Central memory CD8-positive, alpha-beta T cell (primary cell): ENCODE data around the gene PPP1R3E.
A peak's percentile ranks its signal among the peaks of the same experiment; 100 is the strongest.

ENCODE experiments used
- ATAC-seq: fragments of 150-1000 bp; cut with Tn5 transposase; replicated peaks from 2 replicates; pipeline ENCODE4 v1.10.0; 2022; ENCODE audit warnings: mild to moderate bottlenecking, moderate FRiP score, moderate number of reproducible peaks; ENCODE audit not compliant: poor library complexity, severe bottlenecking; ENCODE audit errors: extremely low read depth
- DNase-seq, 2 donors: peaks; one replicate each; pipeline ENCODE4 v3.0.0; 2021; ENCODE audit warnings: low spot score in 2 of 2
- H3K27ac Mint-ChIP-seq: one replicate; pipeline ENCODE4 v1.8.0; 2022; ENCODE audit warnings: low read depth, mild to moderate bottlenecking, moderate library complexity, mixed read lengths
- H3K27me3 Mint-ChIP-seq: one replicate; pipeline ENCODE4 v1.8.0; 2022; ENCODE audit warnings: mixed read lengths
- H3K36me3 Mint-ChIP-seq: one replicate; pipeline ENCODE4 v1.8.0; 2022; ENCODE audit warnings: mild to moderate bottlenecking, moderate library complexity, mixed read lengths; ENCODE audit not compliant: insufficient read depth
- H3K4me1 Mint-ChIP-seq: one replicate; pipeline ENCODE4 v1.8.0; 2022; ENCODE audit warnings: mixed read lengths
- H3K4me3 Mint-ChIP-seq: one replicate; pipeline ENCODE4 v1.8.0; 2022; ENCODE audit warnings: mild to moderate bottlenecking, moderate library complexity, mixed read lengths
- H3K9me3 Mint-ChIP-seq: one replicate; pipeline ENCODE4 v1.8.0; 2022; ENCODE audit warnings: mixed read lengths

Gene PPP1R3E

DNA sequence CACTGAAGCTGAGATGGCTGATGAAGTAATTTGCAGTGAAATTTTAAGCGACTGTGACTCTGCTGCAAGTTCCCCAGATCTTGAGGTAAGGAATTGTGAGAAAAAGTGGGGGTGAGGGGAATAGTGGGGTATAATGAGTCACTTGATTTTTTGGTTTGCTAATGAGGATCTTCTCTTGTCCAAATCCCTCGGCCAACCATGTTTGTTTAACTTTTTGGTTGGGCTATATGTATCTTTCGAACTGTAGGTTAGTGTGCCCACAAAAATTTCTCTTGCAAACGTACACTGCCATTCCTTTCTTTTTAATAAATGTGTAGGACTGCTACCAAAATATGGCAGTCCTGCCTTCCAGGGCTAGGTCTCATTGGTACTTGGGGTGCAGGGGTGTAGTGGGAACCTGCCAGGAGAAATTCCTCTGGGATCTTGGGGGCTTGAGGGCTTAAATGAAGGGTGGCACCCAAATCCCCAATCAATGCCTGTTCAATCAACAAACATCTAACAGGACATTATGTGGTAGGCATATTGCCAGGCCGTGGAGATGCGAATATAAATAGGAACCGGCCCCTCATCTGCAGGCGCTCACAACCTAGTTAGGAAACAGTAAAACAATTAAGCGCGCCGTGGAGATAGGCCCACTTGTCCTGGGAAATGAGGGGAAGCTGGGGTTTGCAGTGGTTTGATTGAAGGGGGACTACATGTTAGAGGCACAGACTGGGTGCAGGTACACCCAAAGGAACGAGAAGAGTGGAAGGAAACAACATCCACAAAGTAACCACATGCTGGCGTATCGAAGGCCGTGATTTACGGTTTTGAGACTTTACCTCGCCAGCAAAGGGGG lies 17.3 kb upstream of the PPP1R3E start:
- peaks cover 34% of the 10 kb centered on the region for H3K36me3 Mint-ChIP-seq
- H3K27ac Mint-ChIP-seq: peak overlapping the region; percentile 97
- H3K27me3 Mint-ChIP-seq: no peaks in the 10 kb centered on the region
- DNase-seq (no peak), ATAC-seq (no peak)
- peaks cover 31% of the 10 kb centered on the region for H3K4me1 Mint-ChIP-seq
- H3K9me3 Mint-ChIP-seq: no peaks in the 10 kb centered on the region
- peak overlapping the region; percentile 89 for H3K4me3 Mint-ChIP-seq

DNA sequence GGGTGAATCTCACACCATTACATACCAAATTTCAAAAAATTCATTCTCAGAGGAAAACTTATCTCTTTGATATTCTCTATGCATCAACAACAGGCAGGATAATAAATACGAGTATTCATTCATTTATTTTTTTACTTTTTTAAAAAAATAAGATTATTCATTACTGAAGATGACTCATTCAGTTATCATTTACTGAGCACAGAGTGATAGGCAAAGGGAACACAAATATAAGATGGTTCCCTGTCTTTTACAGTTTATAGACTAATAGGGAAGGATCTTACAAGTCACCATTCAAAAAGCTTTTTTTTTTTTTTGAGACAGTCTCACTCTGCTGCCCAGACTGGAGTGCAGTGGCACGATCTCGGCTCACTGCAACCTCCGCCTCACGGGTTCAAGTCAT lies 13.6 kb upstream of the PPP1R3E start:
- Mint-ChIP-seq H3K9me3 (no peaks in the 10 kb centered on the region), H3K27ac (no peak overlapping the region), H3K27me3 (no peaks in the 10 kb centered on the region), H3K4me1 (peaks cover 14% of the 10 kb centered on the region), H3K36me3 (peaks cover 8% of the 10 kb centered on the region), H3K4me3 (no peak overlapping the region)
- ATAC-seq (no peak), DNase-seq (no peak)

GRCh38 chr14:23310546-23310945 lies 7.9 kb upstream of the PPP1R3E start:
- DNase-seq (no peak), ATAC-seq (no peak)
- Mint-ChIP-seq H3K27ac (no peak overlapping the region), H3K9me3 (no peaks in the 10 kb centered on the region), H3K4me1 (no peaks in the 10 kb centered on the region), H3K4me3 (no peak overlapping the region), H3K27me3 (peaks cover 39% of the 10 kb centered on the region), H3K36me3 (no peaks in the 10 kb centered on the region)

DNA sequence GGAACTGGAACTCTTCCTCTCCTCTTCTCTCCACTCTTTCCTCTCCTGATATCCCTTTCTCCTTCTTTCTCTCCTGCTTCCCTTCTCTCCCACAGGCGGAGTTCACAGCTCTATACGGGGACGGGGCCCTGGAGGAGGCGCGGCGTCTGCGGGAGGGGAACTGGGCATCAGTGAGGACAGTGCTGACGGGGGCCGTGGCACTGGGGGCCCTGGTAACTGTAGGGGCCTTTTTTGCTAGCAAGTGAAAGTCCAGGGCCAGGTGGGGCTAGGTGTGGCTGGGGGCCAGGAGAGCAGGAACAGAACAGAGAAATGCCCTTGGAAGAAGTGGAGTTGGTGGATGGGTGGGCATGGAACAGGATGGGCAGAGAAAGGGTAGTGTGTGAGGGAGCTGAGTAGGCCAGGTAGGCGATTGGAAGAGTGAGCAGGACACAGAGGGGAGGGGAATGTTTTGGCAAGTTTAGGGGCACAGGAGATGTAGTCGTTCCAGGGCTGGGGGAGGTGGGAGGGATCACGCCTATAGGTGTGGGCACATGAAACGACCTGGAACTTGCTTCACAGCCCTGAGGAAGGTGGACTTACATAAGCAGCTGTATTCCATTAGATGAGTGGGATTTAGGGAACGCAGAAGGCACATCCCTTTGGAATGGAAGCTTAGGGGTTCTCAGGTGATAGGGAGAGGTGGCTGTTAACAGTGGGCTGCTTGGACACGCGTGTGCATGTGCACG lies 6.2 kb upstream of the PPP1R3E start:
- Mint-ChIP-seq H3K4me1 (no peaks in the 10 kb centered on the region), H3K4me3 (no peak overlapping the region), H3K36me3 (no peaks in the 10 kb centered on the region), H3K27me3 (peaks cover 39% of the 10 kb centered on the region), H3K9me3 (no peaks in the 10 kb centered on the region), H3K27ac (no peak overlapping the region)
- no peak for ATAC-seq
- DNase-seq: no peak

GRCh38 chr14:23307687-23308644 lies 5.3 kb upstream of the PPP1R3E start:
- no peaks in the 10 kb centered on the region for H3K9me3 Mint-ChIP-seq
- ATAC-seq: no peak
- no peak for DNase-seq
- no peaks in the 10 kb centered on the region for H3K36me3 Mint-ChIP-seq
- no peak overlapping the region for H3K4me3 Mint-ChIP-seq
- H3K4me1 Mint-ChIP-seq: peaks cover 5% of the 10 kb centered on the region
- no peak overlapping the region for H3K27ac Mint-ChIP-seq
- H3K27me3 Mint-ChIP-seq: peaks cover 39% of the 10 kb centered on the region

DNA sequence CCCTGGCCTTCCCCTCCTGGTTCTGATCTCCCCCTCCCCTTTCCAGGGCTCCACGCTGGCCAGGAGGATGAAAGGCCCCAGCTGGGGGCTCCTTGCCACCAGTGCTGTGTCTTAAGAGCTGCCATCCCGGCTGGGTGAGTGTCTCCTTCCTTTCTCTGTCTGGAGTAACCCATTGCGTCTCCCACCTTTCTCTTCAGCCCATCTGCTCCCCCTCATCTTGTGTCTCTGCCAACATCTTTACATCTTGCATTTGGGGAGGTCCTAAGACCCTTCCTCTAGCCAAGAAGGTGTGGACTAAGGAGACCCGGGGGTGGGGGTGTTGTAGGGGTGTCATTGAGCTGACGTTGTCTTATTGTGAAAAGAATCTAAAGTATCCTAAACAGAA lies 4.5 kb upstream of the PPP1R3E start:
- H3K27ac Mint-ChIP-seq: peak overlapping the region; percentile 76
- H3K9me3 Mint-ChIP-seq: no peaks in the 10 kb centered on the region
- peaks cover 4% of the 10 kb centered on the region for H3K36me3 Mint-ChIP-seq
- peaks cover 39% of the 10 kb centered on the region for H3K27me3 Mint-ChIP-seq
- no peak for ATAC-seq
- DNase-seq: no peak
- peaks cover 12% of the 10 kb centered on the region for H3K4me1 Mint-ChIP-seq
- peak overlapping the region; percentile 22 for H3K4me3 Mint-ChIP-seq

DNA sequence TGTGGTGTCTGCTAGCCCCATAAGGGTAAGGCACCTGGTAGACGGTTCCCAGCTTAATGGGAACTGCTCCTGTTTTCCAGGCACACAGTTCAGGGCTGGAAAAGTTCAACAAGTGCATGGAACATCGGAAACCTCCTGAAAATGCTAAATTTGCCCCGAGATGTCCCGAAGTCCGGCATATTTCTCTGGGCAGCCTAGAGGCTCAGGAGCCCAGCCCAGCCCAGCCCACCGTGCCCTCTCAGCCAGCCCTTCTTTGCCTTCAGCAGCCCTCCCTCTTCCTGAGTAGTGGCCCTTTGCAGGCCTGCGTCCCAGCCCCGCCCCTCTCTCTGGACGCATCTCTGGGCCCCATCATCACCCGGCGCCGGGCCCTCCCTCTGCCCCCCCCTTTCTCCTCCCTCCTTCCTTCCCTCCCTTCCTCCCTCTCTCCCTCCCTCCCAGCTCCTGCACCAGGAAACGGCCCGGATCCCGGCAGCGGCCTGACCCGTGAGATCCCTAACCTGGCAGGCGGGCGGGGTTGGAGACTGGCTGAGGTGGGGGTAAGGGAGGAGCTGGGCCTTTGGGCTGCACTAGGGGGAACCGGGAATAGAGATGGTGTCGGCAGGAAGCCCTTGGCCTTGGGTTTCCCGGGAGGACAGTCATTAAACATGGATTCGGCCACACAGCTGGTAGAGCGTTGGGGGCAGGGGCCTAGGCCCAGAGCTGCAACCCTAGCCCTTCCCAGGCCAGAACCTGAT lies 3.9 kb upstream of the PPP1R3E start, which contains the start of gene BCL2L2:
BCL2L2 (plus strand) TSS at position 422 of the 734 bp plus-strand sequence. CDS start 935 bp downstream, outside the sequence.
- DNase-seq: no peak
- H3K4me1 Mint-ChIP-seq: peaks cover 12% of the 10 kb centered on the region
- peaks cover 39% of the 10 kb centered on the region for H3K27me3 Mint-ChIP-seq

DNA sequence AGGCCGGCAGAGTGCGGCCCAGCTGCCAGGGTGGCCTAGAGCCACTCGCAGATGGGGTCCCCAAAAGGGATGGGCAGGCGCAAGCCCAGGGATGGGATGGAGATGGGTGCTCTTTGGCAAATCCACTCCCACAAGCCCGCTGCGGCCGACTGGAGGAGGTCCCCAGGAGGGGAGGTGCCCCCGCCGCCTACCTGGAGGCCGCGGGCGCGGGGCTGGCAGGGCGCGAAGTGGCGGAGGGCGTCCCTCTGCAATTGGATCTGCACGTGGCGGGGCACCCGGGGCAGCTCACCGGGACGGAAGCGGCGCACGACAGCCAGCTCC lies 730 bp downstream of the PPP1R3E start:
- peak; percentile 30 for ATAC-seq
- peaks cover 16% of the 10 kb centered on the region for H3K36me3 Mint-ChIP-seq
- H3K4me1 Mint-ChIP-seq: peaks cover 34% of the 10 kb centered on the region
- H3K27me3 Mint-ChIP-seq: peaks cover 14% of the 10 kb centered on the region
- H3K9me3 Mint-ChIP-seq: no peaks in the 10 kb centered on the region
- peak overlapping the region; percentile 93 for H3K27ac Mint-ChIP-seq
- H3K4me3 Mint-ChIP-seq: peak overlapping the region; percentile 97
- DNase-seq: peak in 1 of 2 donors; percentile 67

More for the DNA sequence above, 3.9 kb upstream of the PPP1R3E start, which contains the start of gene BCL2L2:
- peaks cover 7% of the 10 kb centered on the region for H3K36me3 Mint-ChIP-seq
- peak within 1 kb of the TSS; percentile 76 for H3K27ac Mint-ChIP-seq
- H3K9me3 Mint-ChIP-seq: no peaks in the 10 kb centered on the region
- H3K4me3 Mint-ChIP-seq: peak within 1 kb of the TSS; percentile 22
- ATAC-seq: no peak

DNA sequence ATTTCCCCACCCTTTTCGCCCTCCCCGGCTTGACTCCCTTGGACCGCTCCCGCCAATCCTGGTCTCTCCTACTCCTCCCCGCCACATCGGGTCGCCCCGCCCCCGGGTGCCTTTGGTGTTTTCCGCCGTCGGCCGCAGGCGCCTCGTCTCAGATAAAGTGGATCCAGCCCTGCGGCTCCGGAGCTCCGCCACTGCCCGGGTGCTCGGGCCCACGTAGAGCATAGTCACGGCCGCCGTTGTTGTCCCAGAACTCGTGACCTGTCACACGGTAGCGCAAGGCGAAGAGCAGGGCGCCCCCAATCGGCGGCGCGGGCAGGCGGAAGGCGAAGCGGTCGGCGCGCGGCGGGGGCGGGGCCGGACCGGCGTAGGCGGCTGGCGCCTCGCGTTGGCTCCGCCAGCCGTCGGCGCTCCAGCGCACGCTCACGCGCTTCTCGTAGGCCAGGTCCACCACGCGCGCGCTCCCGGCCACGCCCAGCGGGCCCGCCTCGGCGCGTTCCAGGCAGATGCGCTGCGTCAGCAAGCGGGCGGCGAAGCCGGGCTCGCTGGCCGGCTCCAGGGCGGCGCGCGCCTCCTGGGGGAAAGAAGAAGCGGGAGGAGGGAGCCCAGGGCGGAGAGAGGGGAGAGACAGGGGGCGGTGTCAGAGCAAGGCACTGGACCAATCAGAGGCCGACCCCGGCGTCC lies 1.2 kb downstream of the PPP1R3E start:
- Mint-ChIP-seq H3K4me1 (peaks cover 34% of the 10 kb centered on the region), H3K36me3 (peaks cover 18% of the 10 kb centered on the region), H3K27ac (peak overlapping the region; percentile 93), H3K27me3 (peaks cover 9% of the 10 kb centered on the region), H3K4me3 (peak overlapping the region; percentile 97), H3K9me3 (no peaks in the 10 kb centered on the region)
- ATAC-seq: peak; percentile 78
- DNase-seq: peak; percentile 96 to 97

DNA sequence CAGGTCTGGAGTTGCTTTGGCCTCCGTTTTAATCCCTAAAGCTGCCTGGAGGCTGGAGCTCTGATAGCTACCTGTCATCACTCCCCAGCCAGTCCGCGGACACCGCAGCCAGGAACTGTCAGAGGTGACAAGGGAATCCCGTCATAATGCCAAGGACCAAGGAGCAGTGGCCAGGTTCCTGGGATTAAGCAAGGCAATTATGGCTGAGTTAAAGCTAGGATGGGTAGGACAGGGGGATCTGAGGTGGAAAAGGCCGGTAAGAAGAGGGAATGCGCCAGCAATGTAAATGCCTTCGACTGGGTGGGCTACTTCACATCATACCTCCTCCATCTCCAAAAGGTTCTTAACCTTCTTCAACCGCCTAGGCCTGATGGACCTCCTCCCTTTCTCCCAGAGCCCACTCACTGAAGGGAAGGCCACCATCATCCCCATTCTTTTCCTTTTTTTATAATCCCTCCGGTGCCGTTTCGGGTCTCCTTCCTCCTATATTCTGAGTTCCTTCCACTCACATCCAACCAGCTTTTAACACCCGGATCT lies 1.9 kb downstream of the PPP1R3E start:
- Mint-ChIP-seq H3K36me3 (peaks cover 18% of the 10 kb centered on the region), H3K27ac (peak overlapping the region; percentile 93), H3K4me1 (peaks cover 34% of the 10 kb centered on the region), H3K9me3 (no peaks in the 10 kb centered on the region), H3K4me3 (peak overlapping the region; percentile 97), H3K27me3 (peaks cover 2% of the 10 kb centered on the region)
- DNase-seq (no peak), ATAC-seq (no peak)

DNA sequence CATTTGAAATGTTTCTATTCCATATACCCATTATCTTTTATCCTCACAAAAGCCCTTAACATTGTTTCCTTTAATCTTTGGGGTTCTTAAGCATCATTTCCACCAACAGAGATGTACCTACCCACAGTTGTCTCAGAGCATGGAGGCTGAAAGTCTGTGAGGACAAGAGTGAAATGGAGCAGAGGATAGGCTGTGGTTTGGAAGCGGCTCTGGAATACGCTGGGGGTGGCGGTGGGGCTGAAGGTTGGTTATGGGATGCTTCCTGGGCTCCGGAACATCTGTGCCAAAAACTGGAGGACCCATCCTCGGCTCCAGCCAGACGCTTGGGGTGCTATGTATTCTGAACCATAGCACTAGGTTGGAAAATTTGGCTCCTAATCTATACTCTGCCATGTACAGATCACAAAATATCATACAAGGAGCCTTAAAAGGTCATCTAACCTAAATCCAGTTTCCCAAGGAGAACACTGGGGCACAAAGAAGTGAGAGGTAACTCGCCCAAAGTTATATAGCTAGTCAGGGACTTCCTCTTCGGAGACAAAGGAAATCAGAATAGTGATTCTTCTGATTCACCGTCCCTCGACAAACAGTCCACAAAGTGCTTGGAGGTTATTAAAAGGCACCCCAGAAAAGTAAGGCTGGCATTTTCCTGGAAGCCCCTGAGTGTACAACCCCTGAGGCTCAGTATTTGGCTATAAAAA lies 2.5 kb downstream of the PPP1R3E start:
- DNase-seq (no peak), ATAC-seq (no peak)
- Mint-ChIP-seq H3K4me1 (peaks cover 35% of the 10 kb centered on the region), H3K27ac (peak overlapping the region; percentile 93), H3K36me3 (peaks cover 18% of the 10 kb centered on the region), H3K9me3 (no peaks in the 10 kb centered on the region), H3K27me3 (no peaks in the 10 kb centered on the region), H3K4me3 (peak overlapping the region; percentile 97)
